Endothelial cell of umbilical vein (primary cell): ENCODE data around the gene EAF1. TPM values are rescaled to one million over a fixed set of nuclear protein-coding genes. Genes with fewer than 3 reads are reported as not detected.

Experiments used
- BruUV-seq: library from RNA; stranded (reverse); fragments of 400-500 nt; replicated peaks from 2 replicates; lab custom pipeline; 2021; lab: Mats Ljungman, UMichigan
- CTCF ChIA-PET: fragments of 300-600, 350-600 bp; sonication (Branson Sonifier 250); formaldehyde crosslinking; loops from one replicate; lab custom pipeline; 2021; ENCODE audit warnings: antibody characterized with exemption, inconsistent platforms; lab: Charles Lee
- POLR2A ChIA-PET: fragments of 300-600, 350-600 bp; sonication (Branson Sonifier 250); formaldehyde crosslinking; loops from one replicate; lab custom pipeline; 2021; ENCODE audit warnings: antibody characterized with exemption, inconsistent platforms; lab: Charles Lee
- DNase-seq: peaks from one replicate; pipeline ENCODE4 v3.0.0-alpha.2; 2011; ENCODE audit warnings: low read depth, low spot score
- FAIRE-seq: peaks from 2 replicates; lab custom pipeline; 2011; peaks lifted over from hg19 to GRCh38; lab: Jason Lieb, UNC
- H2AFZ ChIP-seq: 2 replicates; pipeline ENCODE4 v1.6.0; 2012; ENCODE audit warnings: low read depth, low read length, control low read depth, inconsistent platforms
- H3K27ac ChIP-seq: 2 replicates; pipeline ENCODE4 v1.5.1; 2011; ENCODE audit warnings: low read depth, mild to moderate bottlenecking, control low read depth, low read length, moderate library complexity; ENCODE audit not compliant: insufficient read depth
- H3K27me3 ChIP-seq, 2 experiments: 2 replicates each; pipeline versions ENCODE4 v1.6.0 to v1.6.1; 2011; ENCODE audit warnings: low read length in 2 of 2, mixed read lengths in 1 of 2; ENCODE audit not compliant: control insufficient read depth in 2 of 2, insufficient read depth in 2 of 2
- H3K36me3 ChIP-seq, 2 experiments: 2 replicates in 1 of 2; 3 replicates in 1 of 2; pipeline ENCODE4 v1.5.1; 2011; ENCODE audit warnings: low read length in 2 of 2, mild to moderate bottlenecking in 1 of 2, moderate library complexity in 1 of 2; ENCODE audit not compliant: control insufficient read depth in 2 of 2, insufficient read depth in 2 of 2; ENCODE audit errors: extremely low read depth in 1 of 2
- H3K4me1 ChIP-seq: 3 replicates; pipeline ENCODE4 v1.5.1; 2011; ENCODE audit warnings: mild to moderate bottlenecking, low read length; ENCODE audit not compliant: control insufficient read depth, insufficient read depth; ENCODE audit errors: extremely low read depth
- H3K4me2 ChIP-seq: 2 replicates; pipeline ENCODE4 v1.6.1; 2011; ENCODE audit warnings: low read length, control low read depth, mixed read lengths; ENCODE audit not compliant: insufficient read depth
- H3K4me3 ChIP-seq, 3 experiments: fragments of 200-600 bp in 1 of 3; sonication (generic), shearing (Covaris generic) in 1 of 3; replicated peaks in 1 of 3; 2 replicates each; pipeline ENCODE4 v1.5.1; 2011 to 2016; ENCODE audit warnings: control low read depth in 3 of 3, low read length in 3 of 3, mild to moderate bottlenecking in 2 of 3, inconsistent platforms in 1 of 3, low read depth in 1 of 3, moderate library complexity in 1 of 3; ENCODE audit not compliant: insufficient read depth in 1 of 3
- H3K79me2 ChIP-seq: 2 replicates; pipeline ENCODE4 v1.6.0; 2012; ENCODE audit warnings: low read length, inconsistent platforms; ENCODE audit not compliant: control insufficient read depth, insufficient read depth
- H3K9ac ChIP-seq: replicated peaks from 2 replicates; pipeline ENCODE3; 2011; ENCODE audit warnings: low read length, control low read depth; ENCODE audit not compliant: insufficient read depth; ENCODE audit errors: extremely low read depth
- H3K9me1 ChIP-seq: replicated peaks from 3 replicates; pipeline ENCODE4 v1.6.0; 2011; ENCODE audit warnings: mild to moderate bottlenecking, low read length; ENCODE audit not compliant: control insufficient read depth, insufficient read depth; ENCODE audit errors: extremely low read depth
- H3K9me3 ChIP-seq: replicated peaks from 2 replicates; pipeline ENCODE4 v1.5.1; 2012; ENCODE audit warnings: low read length, inconsistent platforms; ENCODE audit not compliant: control insufficient read depth, insufficient read depth
- H4K20me1 ChIP-seq: replicated peaks from 2 replicates; pipeline ENCODE3; 2011; ENCODE audit warnings: mild to moderate bottlenecking, low read length; ENCODE audit not compliant: control insufficient read depth, insufficient read depth; ENCODE audit errors: extremely low read depth
- CTCF ChIP-seq, 2 donors: IDR thresholded peaks; 1 replicate in 1 of 2; 2 replicates in 1 of 2; pipeline ENCODE4 v1.5.1; 2011; ENCODE audit warnings: low read length in 2 of 2, mild to moderate bottlenecking in 2 of 2, moderate library complexity in 2 of 2, control low read depth in 1 of 2, inconsistent platforms in 1 of 2, low read depth in 1 of 2; ENCODE audit not compliant: insufficient read depth in 1 of 2; ENCODE audit errors: extremely low read depth in 1 of 2
- EZH2 ChIP-seq: IDR thresholded peaks from 2 replicates; pipeline ENCODE4 v1.6.1; 2012; ENCODE audit warnings: borderline replicate concordance, low read depth, mild to moderate bottlenecking, moderate library complexity, low read length, inconsistent platforms; ENCODE audit not compliant: severe bottlenecking
- JUN ChIP-seq: IDR thresholded peaks from 2 replicates; pipeline ENCODE4 v1.6.1; 2011; ENCODE audit warnings: borderline replicate concordance, low read depth; ENCODE audit not compliant: insufficient read length, insufficient read depth
- MYC ChIP-seq: IDR thresholded peaks from one replicate; pipeline ENCODE4 v1.6.1; 2011; ENCODE audit warnings: mild to moderate bottlenecking, low read depth, low read length
- POLR2AphosphoS5 ChIP-seq: IDR thresholded peaks from 2 replicates; pipeline ENCODE4 v1.6.1; 2012; ENCODE audit warnings: low read depth, mild to moderate bottlenecking, control low read depth, low read length, moderate library complexity; ENCODE audit not compliant: insufficient read depth
- dilution Hi-C: fragments of 300-500 bp; cut with MboI; formaldehyde crosslinking; loops from one replicate; pipeline ENCODE4 v1.15.0; 2019; ENCODE audit warnings: low sequenced_read_pairs; ENCODE audit not compliant: extremely low pct_ligation_motif_present
- intact Hi-C: fragments of 100-400 bp; cut with micrococcal nuclease; formaldehyde crosslinking; loops from one replicate; pipeline ENCODE4 v1.10.0; 2022
- polyA plus RNA-seq, 4 experiments: library from polyadenylated mRNA; depleted of rRNA in 3 of 4; stranded (reverse) in 3 of 4; unstranded in 1 of 4; fragments of >200 nt; gene quantifications; 2 replicates each; pipeline versions ENCODE4 v1.2.1 to v1.2.3, GENCODE V29; 2011 to 2012; ENCODE audit warnings: missing spikeins in 1 of 4
- total RNA-seq: library from RNA; stranded (reverse); gene quantifications from 2 replicates; pipeline ENCODE4 v1.2.3, GENCODE V29; 2021

Gene EAF1
- total and polyA plus RNA-seq, 2 donors (not counting 3 experiments of a cell fraction or from before 2014, with no cell fraction given), result 8.7 to 18.2 TPM

GRCh38 chr3:15452961-15453360 is 25.6 kb downstream of the EAF1 start:
- BruUV-seq, result no TSS peak
- dilution Hi-C loops, result no loop called here
- no peaks in the 10 kb centered on the region for H4K20me1 ChIP-seq

More at GRCh38 chr3:15452961-15453360, 25.6 kb downstream of the EAF1 start:
- CTCF ChIA-PET, result no interaction called here
- H3K4me1 ChIP-seq, result no peaks in the 10 kb centered on the region
- no peaks in the 10 kb centered on the region for H3K27me3 ChIP-seq
- no peak overlapping the region for H2AFZ ChIP-seq
- intact Hi-C loops, result no loop called here
- H3K4me3 ChIP-seq, result no peak overlapping the region
- H3K9me1 ChIP-seq, result no peaks in the 10 kb centered on the region
- no peaks in the 10 kb centered on the region for H3K9me3 ChIP-seq
- H3K27ac ChIP-seq, result no peak overlapping the region
- POLR2A ChIA-PET, result no interaction called here
- FAIRE-seq, result no peak
- H3K4me2 ChIP-seq, result no peak overlapping the region
- no peak for DNase-seq
- no peak for TF ChIP-seq EZH2
- no peak for TF ChIP-seq CTCF (IDR thresholded peaks at IDR 0.05; ENCODE audit: extremely low read depth in 1 of 2, insufficient read depth in 1 of 2, low read depth in 1 of 2, low read length in 2 of 2)
- no peak for TF ChIP-seq JUN
- no peak for TF ChIP-seq MYC
- no peak for TF ChIP-seq POLR2AphosphoS5
- no peaks in the 10 kb centered on the region for H3K36me3 ChIP-seq
- no peaks in the 10 kb centered on the region for H3K79me2 ChIP-seq
- no peak overlapping the region for H3K9ac ChIP-seq
